Upper lobe of right lung (tissue), 1 donor: Measurements from ENCODE around the gene RFX1. TPM values are rescaled to one million over a fixed set of nuclear protein-coding genes. Genes with fewer than 3 reads are reported as not detected.
"Not testable (repeated sequence)": the region's sequence is repeated elsewhere in the genome, so short reads cannot be mapped to it uniquely, and the experiment has no call there.

Experiments used
- ATAC-seq: fragments of 200-7000 bp; cut with Tn5 transposase; one replicate; pipeline ENCODE4 v1.9.1; 2020; ENCODE audit warnings: mild to moderate bottlenecking, moderate library complexity
- DNase-seq: peaks from one replicate; pipeline ENCODE4 v3.0.0-alpha.2; 2020
- H3K27ac ChIP-seq: fragments of 200-600 bp; one replicate; pipeline ENCODE4 v1.8.0; 2022
- H3K27me3 ChIP-seq: fragments of 200-600 bp; one replicate; pipeline ENCODE4 v1.8.0; 2022; ENCODE audit warnings: mild to moderate bottlenecking
- H3K36me3 ChIP-seq: fragments of 200-600 bp; one replicate; pipeline ENCODE4 v1.8.0; 2022
- H3K4me1 ChIP-seq: fragments of 200-600 bp; one replicate; pipeline ENCODE4 v1.8.0; 2022
- H3K4me3 ChIP-seq: fragments of 200-600 bp; one replicate; pipeline ENCODE4 v1.8.0; 2022; ENCODE audit warnings: mild to moderate bottlenecking
- H3K9me3 ChIP-seq: fragments of 200-600 bp; one replicate; pipeline ENCODE4 v1.8.0; 2022
- CTCF ChIP-seq: fragments of 200-600 bp; IDR thresholded peaks from one replicate; pipeline ENCODE4 v1.8.0; 2022; ENCODE audit warnings: antibody characterized with exemption
- intact Hi-C: fragments of 100-400 bp; cut with DNase I; formaldehyde crosslinking; loops from one replicate; pipeline ENCODE4 v1.11.0; 2022
- total RNA-seq: library from RNA; stranded (reverse); fragmentation: NEBNext Ultra II Directional; extraction: Animal tissue kit (Norgen Biotek cat#: 25700); gene quantifications from one replicate; pipeline ENCODE4 v1.2.1, GENCODE V29; 2021
- donor health status: DM: no; HTN: yes; CAD: no; lungs with severe emphysema.

The RFX1 gene
- total RNA-seq, 1 donor from 2014 or later, result 17.8 TPM

DNA sequence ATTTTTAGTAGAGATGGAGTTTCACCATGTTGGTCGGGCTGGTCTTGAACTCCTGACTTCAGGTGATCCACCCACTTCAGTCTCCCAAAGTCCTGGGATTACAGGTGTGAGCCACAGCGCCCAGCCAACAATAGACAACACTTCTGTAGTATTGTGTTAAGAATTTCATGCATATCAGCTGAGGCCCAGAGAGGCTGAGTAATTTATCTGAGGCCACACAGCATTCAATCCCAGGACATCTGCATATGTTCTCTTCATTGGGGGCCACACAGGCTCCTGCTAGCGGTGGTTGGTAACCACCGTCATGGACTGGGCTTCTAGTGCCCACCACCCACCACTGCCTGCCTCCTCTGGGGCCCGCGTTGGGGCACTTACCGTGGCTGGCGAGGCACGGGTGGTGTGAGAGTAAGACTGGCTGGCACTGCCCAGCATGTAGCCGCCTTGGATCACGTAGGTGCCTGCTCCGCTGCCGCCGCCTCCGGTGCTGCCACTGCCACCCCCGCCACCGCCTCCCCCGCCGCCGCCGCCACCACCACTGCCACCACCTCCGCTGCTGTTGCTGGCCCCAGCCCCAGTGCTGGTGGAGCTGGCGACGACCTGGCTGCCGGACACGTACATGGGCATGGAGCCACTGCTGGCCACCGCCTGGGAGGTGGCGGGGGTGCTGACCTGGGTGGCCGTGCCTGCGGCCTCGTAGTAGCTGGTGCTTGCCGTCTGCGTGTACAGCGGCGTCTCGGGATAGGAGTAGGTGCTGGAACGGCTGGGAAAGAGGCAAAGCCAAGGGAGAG lies 33.6 kb downstream of the RFX1 start:
- TF ChIP-seq CTCF, result no peak
- H3K4me1 ChIP-seq, result no peaks in the 10 kb centered on the region
- DNase-seq, result no peak
- no peaks in the 10 kb centered on the region for H3K27me3 ChIP-seq
- no peak overlapping the region for H3K27ac ChIP-seq
- ATAC-seq, result no peak
- H3K4me3 ChIP-seq, result no peak overlapping the region
- intact Hi-C loops, result no loop called here
- no peaks in the 10 kb centered on the region for H3K9me3 ChIP-seq
- peaks cover 53% of the 10 kb centered on the region for H3K36me3 ChIP-seq

DNA sequence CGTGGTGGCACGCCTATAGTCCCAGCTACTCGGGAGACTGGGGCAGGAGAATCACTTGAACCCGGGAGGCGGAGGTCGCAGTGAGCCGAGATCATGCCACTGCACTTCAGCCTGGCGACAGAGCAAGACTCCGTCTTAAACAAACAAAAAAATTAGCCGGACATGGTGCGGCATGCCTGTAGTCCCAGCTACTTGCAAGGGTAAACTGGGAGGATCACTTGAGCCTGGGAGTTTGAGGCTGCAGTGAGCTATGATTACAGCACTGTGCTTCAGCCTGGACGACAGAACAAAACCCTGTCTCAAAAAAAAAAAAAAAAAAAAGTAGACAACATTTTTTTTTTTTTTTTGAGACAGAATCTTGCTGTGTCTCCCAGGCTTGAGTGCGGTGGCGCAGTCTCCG lies 34.3 kb downstream of the RFX1 start:
- intact Hi-C loops, H3K27me3 ChIP-seq, H3K4me1 ChIP-seq, DNase-seq, H3K4me3 ChIP-seq, H3K27ac ChIP-seq, H3K9me3 ChIP-seq: not testable (repeated sequence)
- H3K36me3 ChIP-seq, result peaks cover 60% of the 10 kb centered on the region
- peak; percentile 31 for ATAC-seq

DNA sequence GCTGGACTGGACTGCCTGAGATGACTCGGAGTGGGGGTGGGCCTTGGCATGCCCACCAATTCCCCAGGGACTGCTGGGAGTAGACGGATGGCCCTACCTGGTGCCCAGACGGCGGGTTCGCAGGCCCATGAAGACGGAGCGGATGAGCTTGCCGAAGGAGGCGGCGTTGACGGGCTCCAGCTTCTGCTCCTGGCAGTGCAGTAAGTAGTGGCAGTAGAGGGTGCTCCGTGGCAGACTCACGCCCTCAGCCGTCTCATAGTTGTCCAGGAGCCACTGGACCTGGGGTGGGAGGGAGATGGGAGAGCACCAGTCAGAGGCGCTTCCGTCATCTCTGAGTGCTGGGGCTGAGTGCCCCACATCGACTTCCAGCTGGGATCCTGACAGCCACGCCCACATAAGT lies 36.2 kb downstream of the RFX1 start:
- Histone ChIP-seq H3K9me3 (no peaks in the 10 kb centered on the region), H3K4me3 (no peak overlapping the region), H3K27ac (no peak overlapping the region), H3K36me3 (peaks cover 71% of the 10 kb centered on the region), H3K27me3 (no peaks in the 10 kb centered on the region), H3K4me1 (no peaks in the 10 kb centered on the region)
- intact Hi-C loops, result no loop called here
- ATAC-seq (no peak), DNase-seq (no peak)
- no peak for TF ChIP-seq CTCF

DNA sequence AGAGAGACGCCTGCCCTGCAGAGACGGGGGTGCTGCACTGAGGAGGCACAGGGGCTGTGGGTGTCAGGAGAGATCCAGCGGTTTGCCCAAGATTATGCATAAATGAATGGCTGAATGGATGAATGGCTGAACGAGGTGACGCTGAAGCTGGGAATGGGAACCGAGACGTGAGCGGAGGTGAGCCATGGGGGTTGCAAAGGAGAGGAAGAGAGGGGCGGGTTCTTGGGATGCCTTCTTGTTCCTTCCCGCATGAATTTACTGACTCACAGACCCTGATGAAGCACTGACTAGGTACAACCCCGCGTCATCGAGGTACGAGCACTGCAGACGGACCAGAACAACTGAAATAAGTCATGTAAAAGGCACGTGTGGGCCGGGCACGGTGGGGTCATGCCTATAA lies 37.1 kb downstream of the RFX1 start:
- DNase-seq, result no peak
- Histone ChIP-seq H3K27me3 (no peaks in the 10 kb centered on the region), H3K4me1 (no peaks in the 10 kb centered on the region), H3K36me3 (peaks cover 72% of the 10 kb centered on the region), H3K9me3 (no peaks in the 10 kb centered on the region), H3K4me3 (no peak overlapping the region), H3K27ac (no peak overlapping the region)
- no peak for TF ChIP-seq CTCF
- no peak for ATAC-seq
- intact Hi-C loops, result no loop called here

DNA sequence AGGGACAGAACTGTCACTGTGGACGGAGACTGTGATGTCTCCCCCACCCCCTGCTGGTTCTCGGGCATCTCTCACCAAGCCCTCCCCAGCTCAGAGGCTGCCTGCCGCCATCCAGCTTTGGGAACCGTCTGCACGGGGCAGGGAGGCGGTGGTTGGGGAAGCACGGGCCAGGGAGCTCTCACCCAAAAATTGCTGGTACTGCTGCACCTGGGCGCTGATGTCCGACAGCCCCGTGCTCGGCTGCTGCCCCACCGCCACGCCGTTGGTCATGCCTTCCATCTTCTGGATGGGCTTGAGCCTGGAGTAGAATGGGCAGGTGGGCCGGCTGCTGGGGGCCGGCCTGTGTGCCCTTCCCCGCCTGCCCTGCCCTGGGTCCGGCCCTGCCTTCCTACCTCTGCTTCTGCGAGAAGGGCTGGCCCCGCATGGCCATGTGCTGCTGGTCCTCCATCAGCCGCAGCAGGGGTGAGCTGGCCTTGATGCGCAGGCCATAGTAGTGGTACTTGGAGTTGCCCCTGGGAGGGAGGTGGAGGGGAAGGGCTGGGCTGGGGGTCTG lies 37.7 kb downstream of the RFX1 start:
- ATAC-seq, result no peak
- no peak for DNase-seq
- TF ChIP-seq CTCF, result no peak
- no peaks in the 10 kb centered on the region for H3K27me3 ChIP-seq
- H3K9me3 ChIP-seq, result no peaks in the 10 kb centered on the region
- no peaks in the 10 kb centered on the region for H3K4me1 ChIP-seq
- H3K4me3 ChIP-seq, result no peak overlapping the region
- H3K36me3 ChIP-seq, result peaks cover 69% of the 10 kb centered on the region
- H3K27ac ChIP-seq, result no peak overlapping the region
- intact Hi-C loops, result no loop called here

- intact Hi-C loops, H3K27ac ChIP-seq, H3K27me3 ChIP-seq, ATAC-seq, DNase-seq, H3K4me1 ChIP-seq, H3K4me3 ChIP-seq, H3K9me3 ChIP-seq: not testable (repeated sequence)
- H3K36me3 ChIP-seq, result peaks cover 58% of the 10 kb centered on the region
Measured at GRCh38 chr19:13967206-13967605, 38.9 kb downstream of the RFX1 start.
